Skeletal muscle cell (primary cell): Measurements from ENCODE around the gene PDE6A.
A peak's percentile ranks its signal among the peaks of the same experiment; 100 is the strongest.

ENCODE experiments used
- DNase-seq: peaks from one replicate; pipeline ENCODE4 v3.0.0-alpha.2; 2010; ENCODE audit warnings: low read depth
- H3K4me3 ChIP-seq: 2 replicates; pipeline ENCODE4 v1.5.1; 2011; ENCODE audit warnings: low read depth, mild to moderate bottlenecking, control low read depth, low read length, moderate library complexity

Gene PDE6A

DNA sequence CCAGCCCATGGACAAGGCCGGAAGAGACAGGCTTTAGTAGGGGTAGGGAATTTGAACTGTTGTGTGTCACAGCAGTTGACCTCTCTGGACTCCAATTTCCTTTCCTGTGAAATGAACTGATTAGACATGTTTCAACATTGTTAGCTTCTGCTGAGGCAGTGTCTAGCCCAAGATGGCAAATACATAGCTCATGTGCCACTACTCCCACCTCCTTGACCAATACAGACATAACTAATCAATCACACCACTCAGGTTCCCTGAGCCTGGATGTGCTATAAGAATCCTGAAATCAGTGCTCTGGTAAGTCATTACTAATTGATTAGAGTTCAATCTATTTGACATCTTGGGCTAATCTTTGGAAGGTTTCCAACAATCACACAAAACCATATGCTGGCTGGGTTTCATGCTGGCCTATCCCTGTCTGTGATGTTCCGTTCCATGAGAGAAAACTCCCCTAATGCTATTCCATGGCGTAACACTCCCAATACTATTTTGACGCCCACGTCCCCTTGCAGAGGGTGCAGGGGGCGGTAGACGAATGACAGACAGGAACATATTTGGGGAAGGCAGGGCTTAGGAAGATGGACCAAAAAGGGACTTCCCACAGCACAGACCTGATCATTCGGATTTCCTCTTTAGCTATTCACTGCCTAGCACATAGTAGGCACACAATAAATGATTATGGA is 95.2 kb downstream of the PDE6A start:
- no peak overlapping the region for H3K4me3 ChIP-seq
- DNase-seq, result no peak

DNA sequence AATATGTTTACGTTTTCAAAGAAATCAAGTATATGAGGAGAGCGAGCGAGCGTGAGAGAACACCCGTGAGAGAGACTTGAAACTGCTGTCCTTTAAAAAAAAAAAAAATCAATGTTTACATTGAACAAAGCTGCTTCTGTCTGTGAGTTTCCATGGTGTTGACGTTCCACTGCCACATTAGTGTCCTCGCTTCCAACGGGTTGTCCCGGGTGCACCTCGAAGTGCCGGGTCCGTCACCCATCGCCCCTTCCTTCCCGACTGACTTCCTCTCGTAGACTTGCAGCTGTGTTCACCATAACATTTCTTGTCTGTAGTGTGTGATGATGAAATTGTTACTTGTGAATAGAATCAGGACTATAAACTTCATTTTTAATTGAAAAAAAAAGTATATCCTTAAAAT is 97.0 kb downstream of the PDE6A start:
- no peak overlapping the region for H3K4me3 ChIP-seq
- no peak for DNase-seq

- no peak for DNase-seq
- no peak overlapping the region for H3K4me3 ChIP-seq
These were observed 98.6 kb downstream of the PDE6A start for GRCh38 chr5:149846021-149846420.

DNA sequence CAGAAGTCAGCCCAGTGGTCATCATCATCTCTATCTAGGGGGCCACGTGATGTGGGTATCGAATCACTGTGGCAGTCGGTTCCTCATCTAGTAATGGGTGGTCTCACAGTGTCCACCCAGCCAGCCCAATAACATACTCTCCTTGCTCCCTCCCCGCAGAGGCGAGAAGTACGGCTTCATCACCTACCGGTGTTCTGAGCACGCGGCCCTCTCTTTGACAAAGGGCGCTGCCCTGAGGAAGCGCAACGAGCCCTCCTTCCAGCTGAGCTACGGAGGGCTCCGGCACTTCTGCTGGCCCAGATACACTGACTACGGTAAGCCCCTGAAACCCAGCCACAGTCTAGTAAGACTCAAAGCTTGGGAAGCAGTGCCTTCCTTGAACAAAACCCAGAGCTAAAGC is 99.0 kb downstream of the PDE6A start:
- H3K4me3 ChIP-seq, result no peak overlapping the region
- no peak for DNase-seq

GRCh38 chr5:149841851-149842793 is 102.5 kb downstream of the PDE6A start:
- H3K4me3 ChIP-seq, result no peak overlapping the region
- no peak for DNase-seq

- no peak overlapping the region for H3K4me3 ChIP-seq
- DNase-seq, result no peak
These were observed 104.3 kb downstream of the PDE6A start for GRCh38 chr5:149840226-149840825.

- H3K4me3 ChIP-seq, result no peak overlapping the region
- DNase-seq, result no peak
These were observed 104.8 kb downstream of the PDE6A start for GRCh38 chr5:149839761-149840160.

GRCh38 chr5:149838881-149839739 is 105.5 kb downstream of the PDE6A start:
- no peak overlapping the region for H3K4me3 ChIP-seq
- DNase-seq, result no peak

GRCh38 chr5:149837680-149838269 is 106.8 kb downstream of the PDE6A start:
- no peak for DNase-seq
- H3K4me3 ChIP-seq, result no peak overlapping the region

DNA sequence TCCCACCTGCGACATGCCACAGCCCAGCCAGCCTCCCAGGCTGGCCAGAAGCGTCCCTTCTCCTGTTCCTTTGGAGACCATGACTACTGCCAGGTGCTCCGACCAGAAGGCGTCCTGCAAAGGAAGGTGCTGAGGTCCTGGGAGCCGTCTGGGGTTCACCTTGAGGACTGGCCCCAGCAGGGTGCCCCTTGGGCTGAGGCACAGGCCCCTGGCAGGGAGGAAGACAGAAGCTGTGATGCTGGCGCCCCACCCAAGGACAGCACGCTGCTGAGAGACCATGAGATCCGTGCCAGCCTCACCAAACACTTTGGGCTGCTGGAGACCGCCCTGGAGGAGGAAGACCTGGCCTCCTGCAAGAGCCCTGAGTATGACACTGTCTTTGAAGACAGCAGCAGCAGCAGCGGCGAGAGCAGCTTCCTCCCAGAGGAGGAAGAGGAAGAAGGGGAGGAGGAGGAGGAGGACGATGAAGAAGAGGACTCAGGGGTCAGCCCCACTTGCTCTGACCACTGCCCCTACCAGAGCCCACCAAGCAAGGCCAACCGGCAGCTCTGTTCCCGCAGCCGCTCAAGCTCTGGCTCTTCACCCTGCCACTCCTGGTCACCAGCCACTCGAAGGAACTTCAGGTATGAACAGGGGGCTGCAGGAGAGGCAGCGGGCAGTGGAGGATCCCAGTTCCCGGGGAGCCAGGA is 108.0 kb downstream of the PDE6A start:
- DNase-seq, result no peak
- H3K4me3 ChIP-seq, result no peak overlapping the region

DNA sequence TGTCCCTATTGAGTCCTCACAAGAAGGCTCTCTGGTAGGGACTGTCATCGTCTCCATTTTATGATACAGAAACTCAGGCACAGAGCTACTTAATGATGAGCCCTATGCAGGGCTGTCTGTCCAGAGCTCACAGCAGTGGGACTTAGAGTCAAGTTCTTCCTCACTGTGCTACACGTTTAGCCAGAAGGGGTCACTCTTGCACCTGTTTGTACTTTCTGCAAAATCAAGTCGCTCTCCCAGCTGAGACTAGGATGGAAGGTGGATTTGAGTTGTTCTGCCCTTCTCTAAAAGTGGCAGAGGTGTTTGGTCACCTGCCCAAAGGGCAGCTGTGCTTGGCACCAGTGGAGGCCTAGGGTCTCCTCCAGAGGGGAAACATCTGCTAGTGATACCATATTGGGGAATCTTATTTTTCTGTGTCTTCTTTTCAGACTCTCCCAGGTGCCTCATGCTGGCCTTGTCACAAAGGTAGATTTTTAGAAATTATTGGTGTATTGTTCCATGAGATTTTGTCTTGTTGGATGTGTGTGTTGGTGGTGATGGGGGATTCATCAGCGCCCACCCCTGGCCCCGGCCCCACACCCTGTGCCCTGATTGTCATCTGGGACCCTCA is 110.2 kb downstream of the PDE6A start:
- DNase-seq, result no peak
- no peak overlapping the region for H3K4me3 ChIP-seq

- no peak for DNase-seq
- no peak overlapping the region for H3K4me3 ChIP-seq
These were observed 111.3 kb downstream of the PDE6A start for GRCh38 chr5:149833116-149833827.

- H3K4me3 ChIP-seq, result no peak overlapping the region
- no peak for DNase-seq
These were observed 112.0 kb downstream of the PDE6A start for GRCh38 chr5:149832636-149833035.

DNA sequence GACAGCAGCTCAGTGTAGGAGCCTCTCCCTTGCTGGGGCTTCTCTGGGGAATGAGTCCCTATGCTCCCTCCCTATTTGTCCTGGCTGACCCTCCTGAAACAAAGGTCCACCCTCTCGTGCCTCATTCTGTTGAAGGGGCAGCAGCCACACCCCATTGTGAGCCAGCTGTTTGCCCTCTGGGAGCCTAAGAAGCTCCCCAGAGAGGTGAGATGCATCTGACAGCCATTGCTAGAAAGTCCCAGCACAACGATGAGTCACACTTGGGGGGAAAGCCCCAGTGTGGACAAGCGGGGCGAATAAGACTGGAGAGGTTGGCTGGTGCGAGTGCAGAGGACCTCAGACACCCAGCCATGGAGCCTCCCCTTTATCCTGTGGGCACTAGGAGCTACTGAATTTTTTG is 113.1 kb downstream of the PDE6A start:
- no peak overlapping the region for H3K4me3 ChIP-seq
- no peak for DNase-seq

GRCh38 chr5:149830579-149830978 is 114.0 kb downstream of the PDE6A start:
- no peak for DNase-seq
- no peak overlapping the region for H3K4me3 ChIP-seq

- no peak for DNase-seq
- H3K4me3 ChIP-seq, result no peak overlapping the region
These were observed 114.6 kb downstream of the PDE6A start for GRCh38 chr5:149829954-149830353.

DNA sequence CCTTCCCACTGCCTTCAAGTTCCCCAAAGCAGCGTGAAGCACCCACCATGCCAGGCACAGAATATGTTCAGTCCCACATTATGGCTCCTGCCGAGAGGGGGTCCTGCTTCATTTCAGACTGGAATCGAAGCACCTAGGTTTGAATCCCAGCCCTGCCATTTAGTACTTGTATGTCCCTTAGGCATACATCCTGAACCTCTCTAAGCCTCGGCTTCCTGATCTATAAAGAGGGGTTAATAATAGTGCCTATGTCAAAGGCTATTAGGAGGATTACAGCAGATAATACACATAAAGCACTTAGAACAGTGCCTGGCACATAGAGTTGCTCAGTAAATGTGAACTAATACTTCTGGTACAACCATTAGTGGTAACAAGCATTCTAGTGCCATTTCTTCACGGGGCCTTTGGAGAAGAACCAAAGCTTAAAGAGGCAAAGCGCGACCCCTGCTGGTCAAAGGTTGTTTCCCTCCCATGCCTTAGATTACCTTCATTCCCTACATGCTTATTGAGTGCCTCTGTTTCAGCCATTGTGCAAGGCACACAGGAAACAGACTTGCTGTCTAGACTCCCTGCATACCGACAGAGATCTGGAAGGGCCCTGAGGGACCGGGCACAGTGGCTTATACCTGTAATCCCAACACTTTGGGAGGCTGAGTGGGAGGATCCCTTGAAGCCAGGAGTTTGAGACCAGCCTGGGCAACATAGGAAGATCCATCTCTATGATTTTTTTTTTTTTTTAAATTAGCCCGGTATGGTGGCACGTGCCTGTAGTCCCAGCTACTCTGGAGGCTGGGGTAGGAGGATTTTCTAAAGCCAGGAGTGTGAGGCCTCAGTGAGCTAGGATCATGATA is 116.2 kb downstream of the PDE6A start:
- peak; percentile 71 for DNase-seq
- H3K4me3 ChIP-seq, result no peak overlapping the region
